Kidney epithelial cell (primary cell): ENCODE results near the gene DLGAP1. TPM values are rescaled to one million over a fixed set of nuclear protein-coding genes. Genes with fewer than 3 reads are reported as not detected.
A peak's percentile ranks its signal among the peaks of the same experiment; 100 is the strongest.

Source experiments
- DNase-seq: peaks from one replicate; pipeline ENCODE4 v3.0.0-alpha.2; 2010; ENCODE audit warnings: low read depth
- H3K27me3 ChIP-seq: 2 replicates; pipeline ENCODE4 v1.6.0; 2011; ENCODE audit warnings: low read length; ENCODE audit not compliant: control insufficient read depth, insufficient read depth
- H3K36me3 ChIP-seq: 2 replicates; pipeline ENCODE4 v1.5.1; 2011; ENCODE audit warnings: low read length; ENCODE audit not compliant: control insufficient read depth, insufficient read depth
- H3K4me3 ChIP-seq: 2 replicates; pipeline ENCODE4 v1.5.1; 2011; ENCODE audit warnings: low read depth, mild to moderate bottlenecking, control low read depth, low read length
- total RNA-seq: library from RNA; depleted of rRNA; stranded (reverse); fragments of >200 nt; gene quantifications from 2 replicates; pipeline ENCODE4 v1.2.3, GENCODE V29; 2015
- TF ChIP-seq, protein P1 (sequence below): IDR thresholded peaks from 2 replicates; pipeline ENCODE4 v1.5.1; 2011; ENCODE audit warnings: mild to moderate bottlenecking, moderate library complexity, low read length, control low read depth, inconsistent platforms; ENCODE audit not compliant: insufficient read depth, poor library complexity, severe bottlenecking

Gene DLGAP1
- total RNA-seq, 1 donor from 2014 or later: 2.6 TPM

DNA sequence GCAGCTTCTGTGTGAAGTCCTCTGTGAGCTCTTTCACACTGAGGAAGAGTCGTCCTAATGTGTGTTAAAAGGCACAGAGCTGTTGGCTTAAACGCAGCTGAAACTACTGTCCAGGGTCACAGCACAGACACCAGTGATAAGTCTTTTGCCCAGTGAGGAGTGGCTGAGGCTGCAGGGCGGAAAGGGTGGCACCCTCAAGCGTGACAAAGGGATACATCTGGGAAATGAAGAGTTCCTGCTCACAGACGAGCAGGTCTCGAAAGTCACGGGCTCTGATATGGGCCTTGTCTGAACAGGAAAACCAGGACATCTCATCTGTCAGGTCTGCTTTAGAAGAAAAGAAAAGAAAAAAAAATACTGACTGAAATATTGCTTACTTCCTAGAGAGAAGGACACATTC lies 968.6 kb downstream of the DLGAP1 start:
- TF ChIP-seq, protein P1, sequence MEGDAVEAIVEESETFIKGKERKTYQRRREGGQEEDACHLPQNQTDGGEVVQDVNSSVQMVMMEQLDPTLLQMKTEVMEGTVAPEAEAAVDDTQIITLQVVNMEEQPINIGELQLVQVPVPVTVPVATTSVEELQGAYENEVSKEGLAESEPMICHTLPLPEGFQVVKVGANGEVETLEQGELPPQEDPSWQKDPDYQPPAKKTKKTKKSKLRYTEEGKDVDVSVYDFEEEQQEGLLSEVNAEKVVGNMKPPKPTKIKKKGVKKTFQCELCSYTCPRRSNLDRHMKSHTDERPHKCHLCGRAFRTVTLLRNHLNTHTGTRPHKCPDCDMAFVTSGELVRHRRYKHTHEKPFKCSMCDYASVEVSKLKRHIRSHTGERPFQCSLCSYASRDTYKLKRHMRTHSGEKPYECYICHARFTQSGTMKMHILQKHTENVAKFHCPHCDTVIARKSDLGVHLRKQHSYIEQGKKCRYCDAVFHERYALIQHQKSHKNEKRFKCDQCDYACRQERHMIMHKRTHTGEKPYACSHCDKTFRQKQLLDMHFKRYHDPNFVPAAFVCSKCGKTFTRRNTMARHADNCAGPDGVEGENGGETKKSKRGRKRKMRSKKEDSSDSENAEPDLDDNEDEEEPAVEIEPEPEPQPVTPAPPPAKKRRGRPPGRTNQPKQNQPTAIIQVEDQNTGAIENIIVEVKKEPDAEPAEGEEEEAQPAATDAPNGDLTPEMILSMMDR: no peak

DNA sequence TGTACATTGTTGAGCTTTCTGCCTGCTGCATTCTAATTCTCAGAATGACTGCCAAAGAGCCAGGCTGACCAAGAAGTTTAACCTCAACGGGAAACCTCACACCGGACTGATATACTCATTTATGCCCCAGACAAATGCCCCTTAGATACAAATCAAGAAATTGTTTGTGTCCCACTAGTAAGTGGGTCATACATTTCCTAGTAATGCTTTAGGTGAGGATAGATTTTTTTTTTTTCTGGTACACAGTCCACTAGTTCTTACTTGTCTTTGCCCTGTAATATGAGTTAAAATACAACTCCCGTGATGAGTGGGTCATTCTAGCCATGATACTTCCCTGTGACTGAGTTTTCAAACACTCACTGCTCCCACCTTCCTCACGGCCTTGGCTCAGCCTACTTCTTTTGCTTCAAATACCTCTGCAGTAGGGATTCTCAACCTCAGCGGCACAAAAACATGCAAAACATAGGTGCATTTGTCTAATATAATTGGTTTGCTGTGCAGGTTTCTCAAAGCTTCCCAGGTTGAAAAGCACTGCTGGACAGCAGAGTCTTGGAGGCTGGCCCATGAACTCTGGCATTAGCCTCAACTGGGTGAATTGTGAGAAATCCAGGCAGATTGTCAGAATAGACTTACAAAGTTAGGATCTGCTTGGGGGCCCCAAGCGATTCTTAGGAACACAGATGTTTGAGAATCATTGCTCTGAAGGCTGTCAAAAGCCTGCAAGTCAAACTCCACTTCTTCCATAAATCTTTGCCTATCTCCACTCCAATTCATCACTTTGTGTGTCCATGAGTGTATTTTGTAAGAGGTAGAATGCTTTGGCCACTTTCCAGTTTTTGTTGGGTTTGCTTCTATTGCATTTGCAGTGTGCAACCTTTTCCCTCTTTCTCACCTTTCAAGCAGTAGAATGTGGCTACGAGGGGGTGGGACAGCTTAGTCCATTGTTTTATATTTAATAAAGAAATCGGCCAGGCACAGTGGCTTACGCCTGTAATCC lies 969.7 kb downstream of the DLGAP1 start:
- no peaks in the 10 kb centered on the region for H3K27me3 ChIP-seq
- H3K36me3 ChIP-seq: no peaks in the 10 kb centered on the region
- no peak overlapping the region for H3K4me3 ChIP-seq
- no peak for DNase-seq
- TF ChIP-seq, protein P1: no peak

More for the DNA sequence above, 968.6 kb downstream of the DLGAP1 start:
- no peak for DNase-seq
- no peak overlapping the region for H3K4me3 ChIP-seq
- no peaks in the 10 kb centered on the region for H3K27me3 ChIP-seq
- H3K36me3 ChIP-seq: no peaks in the 10 kb centered on the region

DNA sequence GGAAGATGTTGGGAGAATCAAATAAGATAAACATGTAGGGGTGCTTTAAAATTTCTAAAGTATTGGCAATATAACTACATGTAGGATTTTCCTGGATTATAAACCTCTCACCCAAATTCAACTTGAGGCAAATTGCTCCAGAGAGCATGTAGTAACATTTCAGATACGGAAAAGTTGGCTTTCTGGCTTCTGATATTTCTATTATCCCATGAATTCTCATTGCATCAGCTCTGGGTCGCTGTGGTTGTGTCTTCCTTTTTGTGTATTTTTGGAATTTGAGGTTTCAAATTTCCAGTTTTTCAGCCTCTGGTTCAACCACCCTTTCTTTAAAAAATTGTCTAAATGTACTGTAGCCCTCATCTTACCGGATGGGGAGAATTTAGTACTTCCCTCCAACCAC lies 972.8 kb downstream of the DLGAP1 start:
- no peak for DNase-seq
- Histone ChIP-seq H3K4me3 (no peak overlapping the region), H3K27me3 (no peaks in the 10 kb centered on the region), H3K36me3 (no peaks in the 10 kb centered on the region)
- TF ChIP-seq, protein P1: no peak

DNA sequence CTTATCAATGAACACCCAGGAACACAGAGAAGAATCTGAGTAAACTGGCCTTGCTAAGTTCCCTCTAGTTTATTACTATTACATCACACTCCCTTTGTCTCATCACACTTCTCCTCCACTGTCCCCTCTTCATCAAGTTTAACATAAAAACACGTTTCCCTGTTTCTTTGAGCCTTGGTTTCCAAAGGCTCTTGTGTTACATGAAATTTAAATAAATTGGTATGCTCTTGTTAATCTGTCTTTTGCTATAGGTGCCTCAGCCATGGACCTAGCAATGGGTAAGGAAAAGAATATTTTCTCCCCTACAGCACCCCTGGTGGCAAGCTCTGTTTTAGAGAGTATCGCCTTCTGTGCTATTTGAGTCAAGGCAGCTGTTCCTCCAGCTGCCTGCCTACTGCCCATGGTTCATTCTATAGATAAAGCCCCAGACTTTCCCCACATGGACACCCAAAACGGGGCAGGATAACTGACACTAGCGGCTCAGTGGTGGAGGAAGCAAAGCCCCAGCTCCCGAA lies 973.4 kb downstream of the DLGAP1 start:
- DNase-seq: no peak
- TF ChIP-seq, protein P1: peak; percentile 60
- Histone ChIP-seq H3K4me3 (no peak overlapping the region), H3K36me3 (no peaks in the 10 kb centered on the region), H3K27me3 (no peaks in the 10 kb centered on the region)

DNA sequence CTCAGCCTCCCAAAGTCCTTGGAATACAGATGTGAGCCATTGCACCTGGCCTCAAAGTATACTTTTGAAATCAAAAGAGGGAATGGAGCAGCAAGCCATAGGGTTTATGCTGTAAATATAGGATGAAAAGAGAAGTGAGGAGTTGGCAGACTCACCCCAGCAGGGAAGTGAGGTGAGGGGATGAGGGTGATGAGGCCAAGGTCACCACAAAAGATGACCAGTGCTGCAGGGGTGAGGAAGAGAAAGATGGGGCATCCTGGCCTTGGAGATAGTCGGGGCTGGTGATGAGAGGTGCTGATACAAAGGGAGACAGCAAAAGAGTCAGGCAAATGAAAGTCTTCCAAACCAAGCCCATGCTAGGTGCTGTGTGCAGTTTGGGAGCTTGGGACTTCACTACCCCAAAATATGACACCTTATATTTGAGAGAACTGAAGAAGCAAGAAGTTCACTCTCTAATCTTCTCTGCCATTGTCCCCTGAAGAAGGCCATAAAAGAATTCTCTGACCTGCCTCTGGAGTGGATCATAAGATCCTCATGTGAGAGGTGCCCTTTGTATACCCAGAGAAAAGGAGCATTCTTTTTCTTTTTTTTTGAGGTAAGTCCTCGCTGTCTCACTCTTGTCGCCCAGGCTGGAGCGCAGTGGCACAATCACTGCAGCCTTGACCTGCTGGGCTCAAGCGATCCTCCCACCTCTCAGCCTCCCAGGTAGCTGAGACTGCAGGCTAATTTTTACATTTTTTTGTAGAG lies 974.1 kb downstream of the DLGAP1 start:
- Histone ChIP-seq H3K36me3 (no peaks in the 10 kb centered on the region), H3K4me3 (no peak overlapping the region), H3K27me3 (no peaks in the 10 kb centered on the region)
- TF ChIP-seq, protein P1: no peak
- DNase-seq: no peak
